NOMO-1 (cell line): ENCODE measurements around the gene CRELD2.
A peak's percentile ranks its signal among the peaks of the same experiment; 100 is the strongest.

Experiments used
- DNase-seq, 2 experiments: peaks; one replicate each; lab custom pipeline; 2025; ENCODE audit not compliant: unreplicated experiment in 2 of 2; lab: John Stamatoyannopoulos, UW

The CRELD2 gene

GRCh38 chr22:49965091-49966040, 46.9 kb downstream of the CRELD2 start:
- no peak for DNase-seq

- no peak for DNase-seq
Measured at GRCh38 chr22:49966041-49966773, 47.8 kb downstream of the CRELD2 start.

GRCh38 chr22:49966774-49967705, 48.6 kb downstream of the CRELD2 start:
- DNase-seq, result peak; percentile 70 to 71

- no peak for DNase-seq
Measured at GRCh38 chr22:49967706-49968208, 49.3 kb downstream of the CRELD2 start.

DNA sequence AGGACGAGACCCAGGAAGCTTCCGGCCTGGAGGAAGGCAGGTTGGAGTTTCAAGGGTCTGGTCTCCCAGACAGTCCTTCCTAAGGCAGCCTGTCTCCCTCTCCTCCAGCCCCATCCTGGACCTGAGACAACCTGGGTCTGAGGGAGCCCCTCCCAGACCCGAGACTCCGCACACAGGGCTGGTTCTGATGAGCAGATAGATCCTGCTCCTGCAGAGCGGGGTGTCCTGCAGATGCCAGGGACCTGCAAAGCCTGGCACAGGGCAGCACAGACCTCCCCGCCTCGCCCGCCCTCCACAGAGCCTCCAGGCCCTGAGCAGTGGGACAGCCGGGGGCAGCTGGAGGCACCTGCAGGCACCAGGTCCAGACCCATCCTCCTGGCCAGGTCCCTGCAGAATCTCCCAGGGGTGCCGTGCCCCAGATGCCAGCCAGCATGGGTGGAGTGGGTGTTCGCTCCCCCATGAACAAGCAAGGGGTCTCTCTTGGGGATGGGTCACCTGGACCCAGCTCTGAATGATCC, 49.9 kb downstream of the CRELD2 start:
- no peak for DNase-seq

DNA sequence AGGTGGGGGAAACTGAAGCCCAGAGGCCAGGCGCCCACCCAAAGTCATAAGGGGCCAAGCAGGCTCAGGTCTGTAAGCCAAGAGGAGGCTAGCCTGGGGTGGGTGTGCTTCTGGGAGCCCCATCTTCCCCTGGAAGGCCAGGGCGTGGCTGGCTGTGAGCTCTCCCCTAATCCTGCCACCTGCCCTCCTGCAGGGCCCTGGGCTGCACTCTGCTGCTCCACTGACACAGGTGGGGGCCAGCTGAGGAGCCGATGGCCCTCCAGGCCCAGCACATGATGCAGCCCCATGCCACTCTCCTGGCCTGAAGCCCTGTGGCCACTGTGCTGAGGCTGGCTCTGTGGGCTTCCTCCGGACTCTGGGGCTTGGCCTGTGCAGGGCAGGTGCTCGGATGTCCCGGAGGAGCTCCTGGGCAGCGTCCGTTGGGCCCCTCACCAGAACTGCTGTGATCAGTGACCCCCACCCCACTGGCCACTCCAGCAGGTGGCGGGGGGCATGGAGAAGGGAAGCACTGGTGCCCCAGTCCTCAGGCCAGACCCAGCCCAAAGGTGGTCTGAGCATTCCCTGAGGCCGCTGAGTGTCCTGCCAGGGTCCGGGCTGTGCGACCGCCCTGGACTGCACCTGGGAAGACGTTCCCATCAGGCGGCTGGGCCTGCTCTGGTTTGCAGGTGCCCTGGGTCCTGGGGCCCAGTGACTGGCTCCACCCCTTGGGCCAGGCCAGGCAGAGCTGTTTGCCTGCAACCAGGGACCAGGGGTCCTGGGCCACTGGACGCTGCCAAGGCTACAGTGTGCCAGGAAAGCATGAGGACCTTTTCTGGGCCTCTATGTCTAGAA, 50.6 kb downstream of the CRELD2 start:
- DNase-seq, result no peak

- DNase-seq, result no peak
Measured at GRCh38 chr22:49969751-49970527, 51.5 kb downstream of the CRELD2 start.

GRCh38 chr22:49970528-49971231, 52.2 kb downstream of the CRELD2 start:
- peak; percentile 95 to 99 for DNase-seq

DNA sequence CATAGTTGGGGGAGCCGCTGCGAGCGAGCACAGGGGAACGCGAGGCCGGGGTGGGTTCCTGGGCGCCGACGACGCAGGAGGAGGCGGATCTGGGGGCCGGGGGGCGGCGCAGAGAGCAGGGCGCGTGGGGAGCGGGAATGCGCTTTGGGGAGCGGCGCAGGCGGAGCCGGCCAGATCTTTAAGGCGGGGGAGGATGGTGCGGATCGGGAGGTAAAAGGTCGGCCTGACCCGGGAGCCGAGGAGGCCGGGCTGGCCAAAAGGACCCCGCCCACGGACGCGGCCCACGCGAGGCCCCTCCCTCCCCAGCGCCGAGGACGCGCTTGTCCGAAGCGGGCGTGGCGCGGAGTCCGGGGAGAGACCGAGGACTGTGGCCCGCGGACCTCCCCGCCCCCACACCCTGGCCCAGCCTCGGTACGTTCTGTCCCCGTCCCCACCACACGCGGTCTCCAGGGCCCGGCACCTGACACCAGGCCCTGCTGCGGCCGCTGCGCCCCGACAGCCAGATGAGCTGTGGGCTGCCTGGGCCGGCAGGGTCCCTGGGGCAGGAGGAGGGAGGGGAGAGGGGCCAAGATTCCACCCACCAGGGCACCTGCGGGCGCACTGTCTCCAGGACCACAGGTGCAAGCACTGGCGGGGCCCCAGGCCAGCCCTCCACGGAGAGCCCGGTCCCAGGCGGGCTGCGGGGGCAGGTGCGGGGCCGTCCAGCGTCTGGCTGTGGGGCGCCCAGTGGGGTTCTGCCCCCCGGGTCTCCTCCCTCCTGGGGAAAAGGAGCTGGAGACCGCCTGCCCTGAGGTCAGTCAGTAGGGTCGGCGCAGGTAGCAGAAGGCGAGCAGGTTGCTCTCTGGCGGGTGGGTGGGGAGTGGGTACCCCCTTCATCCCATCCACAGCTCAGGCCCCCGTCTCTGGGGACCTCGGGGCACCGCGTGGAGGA, 53.1 kb downstream of the CRELD2 start:
- peak; percentile 23 to 76 for DNase-seq

GRCh38 chr22:49972163-49973017, 54.0 kb downstream of the CRELD2 start:
- DNase-seq, result no peak

DNA sequence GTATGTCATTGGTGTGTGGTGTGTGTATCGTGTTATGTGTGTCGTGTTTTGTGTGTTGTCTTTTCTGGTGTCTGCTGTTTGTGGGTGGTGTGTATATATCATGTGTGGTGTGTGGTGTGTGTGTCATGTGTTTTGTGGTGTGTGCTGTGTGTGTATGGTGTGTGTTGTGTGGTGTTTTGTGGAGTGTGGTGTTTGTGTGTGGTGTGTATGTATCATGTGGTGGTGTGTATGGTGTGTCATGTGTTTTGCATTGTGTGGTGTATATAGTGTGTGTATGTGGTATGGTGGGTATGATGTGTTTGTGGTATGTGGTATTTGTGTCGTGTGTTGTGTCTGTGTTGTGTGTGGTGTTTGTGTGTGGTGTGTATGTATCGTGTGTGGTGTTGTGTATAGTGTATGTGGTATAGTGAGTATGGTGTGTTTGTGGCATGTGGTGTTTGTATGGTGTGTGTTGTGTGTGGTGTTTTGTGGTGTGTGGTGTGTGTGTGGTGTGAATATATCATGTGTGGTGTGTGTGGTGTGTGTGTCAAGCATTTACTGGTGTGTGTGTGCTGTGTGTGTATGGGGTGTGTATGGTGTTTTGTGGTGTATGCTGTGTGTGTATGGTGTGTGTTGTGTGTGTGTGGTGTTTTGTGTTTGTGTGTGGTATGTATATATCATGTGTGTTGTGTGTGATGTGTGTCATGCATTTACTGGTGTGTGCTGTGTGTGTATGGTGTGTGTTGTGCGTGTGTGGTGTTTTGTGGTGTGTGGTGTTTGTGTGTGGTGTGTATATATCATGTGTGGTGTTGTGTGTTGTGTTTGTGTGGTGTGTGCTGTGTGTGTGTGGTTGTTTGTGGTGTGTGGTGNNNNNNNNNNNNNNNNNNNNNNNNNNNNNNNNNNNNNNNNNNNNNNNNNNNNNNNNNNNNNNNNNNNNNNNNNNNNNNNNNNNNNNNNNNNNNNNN, 54.9 kb downstream of the CRELD2 start:
- DNase-seq, result no peak

- no peak for DNase-seq
Measured at GRCh38 chr22:49975543-49976389, 57.3 kb downstream of the CRELD2 start.

- peak; percentile 71 to 72 for DNase-seq
Measured at GRCh38 chr22:49976439-49977175, 58.2 kb downstream of the CRELD2 start.
